ENCODE data around the gene ZNF593. TPM values are rescaled to one million over a fixed set of nuclear protein-coding genes. Genes with fewer than 3 reads are reported as not detected.
A peak's percentile ranks its signal among the peaks of the same experiment; 100 is the strongest.

ZNF593 gene
- total RNA-seq, 1 experiment from 2014 or later: 22.2 TPM

- peaks cover 30% of the 10 kb centered on the region for H3K4me1 Mint-ChIP-seq (ENCODE audit: low read depth, unreplicated experiment)
- peak overlapping the region; percentile 96 for H3K27ac Mint-ChIP-seq (ENCODE audit: unreplicated experiment)
- no TSS peak for BruUV-seq (replicated peaks)
- intact Hi-C loops (cut with micrococcal nuclease; ENCODE audit: unreplicated experiment): loop anchor here (2.0 kb wide), 1 partner anchor 17 kb away; the partner anchor contains the start of gene PDIK1L
- H3K36me3 Mint-ChIP-seq (ENCODE audit: insufficient read depth, unreplicated experiment): peaks cover 14% of the 10 kb centered on the region
- H3K9me3 Mint-ChIP-seq (ENCODE audit: low read depth, unreplicated experiment): no peaks in the 10 kb centered on the region
- peak overlapping the region; percentile 50 for H3K4me3 Mint-ChIP-seq (ENCODE audit: low read depth, unreplicated experiment)
- no peaks in the 10 kb centered on the region for H3K27me3 Mint-ChIP-seq (ENCODE audit: unreplicated experiment)
- CTCF ChIA-PET: interaction anchor here (1.5 to 3.2 kb wide), 4 partner anchors 12 to 107 kb away, joined by 4 to 16 read pairs (median 6); partner anchors contain the start of gene CEP85
- no peak for TF ChIP-seq CTCF (IDR thresholded peaks at IDR 0.05; ENCODE audit: unreplicated experiment)
- DNase-seq: no peak
These were observed 42.2 kb upstream of the ZNF593 start for GRCh38 chr1:26127235-26128163.

GRCh38 chr1:26129778-26130177, 39.9 kb upstream of the ZNF593 start:
- no peak for TF ChIP-seq CTCF (IDR thresholded peaks at IDR 0.05; ENCODE audit: unreplicated experiment)
- DNase-seq: no peak
- H3K36me3 Mint-ChIP-seq (ENCODE audit: insufficient read depth, unreplicated experiment): peaks cover 8% of the 10 kb centered on the region
- H3K4me3 Mint-ChIP-seq (ENCODE audit: low read depth, unreplicated experiment): no peak overlapping the region
- CTCF ChIA-PET: interaction anchor here (0.6 kb wide), 1 partner anchor 40 kb away, joined by 4 read pairs; the partner anchor contains the start of gene ZNF593
- peaks cover 22% of the 10 kb centered on the region for H3K4me1 Mint-ChIP-seq (ENCODE audit: low read depth, unreplicated experiment)
- no peaks in the 10 kb centered on the region for H3K27me3 Mint-ChIP-seq (ENCODE audit: unreplicated experiment)
- intact Hi-C loops (cut with micrococcal nuclease; ENCODE audit: unreplicated experiment): no loop called here
- no TSS peak for BruUV-seq (replicated peaks)
- no peaks in the 10 kb centered on the region for H3K9me3 Mint-ChIP-seq (ENCODE audit: low read depth, unreplicated experiment)
- no peak overlapping the region for H3K27ac Mint-ChIP-seq (ENCODE audit: unreplicated experiment)

- TF ChIP-seq CTCF (IDR thresholded peaks at IDR 0.05; ENCODE audit: unreplicated experiment): no peak
- Mint-ChIP-seq H3K27ac (ENCODE audit: unreplicated experiment) (no peak overlapping the region), H3K4me3 (ENCODE audit: low read depth, unreplicated experiment) (no peak overlapping the region), H3K27me3 (ENCODE audit: unreplicated experiment) (no peaks in the 10 kb centered on the region), H3K4me1 (ENCODE audit: low read depth, unreplicated experiment) (peaks cover 22% of the 10 kb centered on the region), H3K9me3 (ENCODE audit: low read depth, unreplicated experiment) (no peaks in the 10 kb centered on the region), H3K36me3 (ENCODE audit: insufficient read depth, unreplicated experiment) (peaks cover 8% of the 10 kb centered on the region)
- no peak for DNase-seq
- intact Hi-C loops (cut with micrococcal nuclease; ENCODE audit: unreplicated experiment): no loop called here
- BruUV-seq (replicated peaks): no TSS peak
- CTCF ChIA-PET: no interaction called here
These were observed 39.0 kb upstream of the ZNF593 start for GRCh38 chr1:26130695-26131094.

GRCh38 chr1:26132128-26132833, 37.4 kb upstream of the ZNF593 start:
- no peak for DNase-seq
- intact Hi-C loops (cut with micrococcal nuclease; ENCODE audit: unreplicated experiment): no loop called here

More at GRCh38 chr1:26132128-26132833, 37.4 kb upstream of the ZNF593 start:
- no peaks in the 10 kb centered on the region for H3K9me3 Mint-ChIP-seq (ENCODE audit: low read depth, unreplicated experiment)
- CTCF ChIA-PET: interaction anchor here (0.7 kb wide), 1 partner anchor 309 kb away, joined by 3 read pairs; no protein-coding TSS in a partner anchor
- no peak overlapping the region for H3K27ac Mint-ChIP-seq (ENCODE audit: unreplicated experiment)
- H3K4me3 Mint-ChIP-seq (ENCODE audit: low read depth, unreplicated experiment): no peak overlapping the region
- H3K36me3 Mint-ChIP-seq (ENCODE audit: insufficient read depth, unreplicated experiment): no peaks in the 10 kb centered on the region
- no TSS peak for BruUV-seq (replicated peaks)
- H3K4me1 Mint-ChIP-seq (ENCODE audit: low read depth, unreplicated experiment): peaks cover 20% of the 10 kb centered on the region
- TF ChIP-seq CTCF (IDR thresholded peaks at IDR 0.05; ENCODE audit: unreplicated experiment): no peak
- H3K27me3 Mint-ChIP-seq (ENCODE audit: unreplicated experiment): no peaks in the 10 kb centered on the region
